Subcutaneous adipose tissue (tissue), 4 donors: ENCODE results near the gene CHCHD4. TPM values are rescaled to one million over a fixed set of nuclear protein-coding genes. Genes with fewer than 3 reads are reported as not detected.

ENCODE experiments used
- CTCF ChIP-seq: fragments of 450-650 bp; IDR thresholded peaks from one replicate; pipeline ENCODE4 v1.5.1; 2016; ENCODE audit warnings: low read depth, mild to moderate bottlenecking, control low read depth, antibody characterized with exemption, moderate library complexity
- total RNA-seq, 4 donors: library from RNA; depleted of rRNA; stranded (reverse); fragments of >200 nt; gene quantifications; one replicate each; pipeline ENCODE4 v1.1.0, GENCODE V29; 2016

CHCHD4 gene
- total RNA-seq, 4 donors from 2014 or later, result 11.7 to 18.6 (median 14.5) TPM

- TF ChIP-seq CTCF, result no peak
These were observed 19.9 kb upstream of the CHCHD4 start for GRCh38 chr3:14144423-14145075.

DNA sequence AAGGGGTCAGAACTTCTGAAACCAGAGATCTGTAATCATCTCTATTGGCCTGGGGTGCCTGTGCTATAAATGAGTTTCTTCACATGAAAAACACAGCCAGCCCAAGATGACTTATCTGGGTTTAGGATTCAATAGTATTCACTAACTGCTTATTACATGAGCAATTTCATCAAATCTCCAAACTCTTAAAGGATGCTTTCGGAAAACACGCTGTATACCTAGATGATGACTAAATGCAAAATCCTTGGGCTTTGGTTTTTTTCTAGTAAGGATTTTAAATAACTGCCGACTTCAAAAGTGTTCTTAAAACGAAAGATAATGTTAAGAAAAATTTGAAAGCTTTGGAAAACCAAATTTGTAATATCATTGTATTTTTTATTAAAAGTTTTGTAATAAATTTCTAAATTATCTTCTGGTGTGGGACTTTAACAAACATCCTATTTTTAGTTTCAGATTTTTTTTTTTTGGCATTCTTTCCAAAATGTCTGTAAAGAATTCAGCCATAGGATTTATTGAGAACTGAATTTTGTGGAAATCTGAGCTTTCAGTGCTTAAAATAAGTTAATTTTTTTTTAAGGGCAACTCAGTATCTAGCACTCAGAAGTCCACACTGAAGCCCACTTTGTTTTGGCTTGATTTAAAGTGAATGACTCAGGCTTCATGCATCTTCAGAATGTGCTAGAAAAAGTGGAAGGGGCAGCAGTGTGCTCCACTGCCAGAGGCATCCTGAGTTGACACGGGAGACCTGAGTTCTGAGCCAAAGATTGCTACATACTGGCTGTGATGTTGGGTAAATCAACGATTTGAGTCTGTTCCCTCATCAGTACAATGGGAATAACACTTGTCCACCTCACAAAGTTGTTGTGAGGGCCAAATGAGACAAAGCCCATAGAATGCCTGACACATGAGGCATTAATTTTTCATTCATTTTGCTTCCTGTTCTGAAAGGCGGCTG is 18.9 kb upstream of the CHCHD4 start:
- TF ChIP-seq CTCF, result no peak

DNA sequence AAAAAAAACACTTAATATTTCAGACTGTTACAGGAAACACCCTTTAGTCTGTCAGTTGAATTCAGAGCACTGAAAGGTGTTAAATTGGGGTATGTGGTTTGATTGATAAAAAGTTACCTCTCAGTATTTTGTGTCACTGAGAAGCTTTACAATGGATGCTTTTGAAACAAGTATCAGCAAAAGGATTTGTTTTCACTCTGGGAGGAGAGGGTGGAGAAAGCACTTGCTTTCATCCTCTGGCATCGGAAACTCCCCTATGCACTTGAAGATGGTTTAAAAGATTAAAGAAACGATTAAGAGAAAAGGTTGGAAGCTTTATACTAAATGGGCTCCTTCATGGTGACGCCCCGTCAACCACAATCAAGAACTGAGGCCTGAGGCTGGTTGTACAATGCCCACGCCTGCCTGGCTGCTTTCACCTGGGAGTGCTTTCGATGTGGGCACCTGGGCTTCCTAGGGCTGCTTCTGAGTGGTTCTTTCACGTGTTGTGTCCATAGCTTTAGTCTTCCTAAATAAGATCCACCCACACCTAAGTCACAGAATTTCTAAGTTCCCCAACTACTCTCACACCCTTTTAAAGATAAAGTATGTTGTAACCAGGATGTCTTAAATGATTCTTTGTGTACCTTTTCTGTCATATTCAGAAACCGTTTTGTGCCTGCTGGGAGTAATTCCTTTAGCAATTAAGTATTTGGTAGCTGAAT is 18.0 kb upstream of the CHCHD4 start:
- TF ChIP-seq CTCF, result no peak

DNA sequence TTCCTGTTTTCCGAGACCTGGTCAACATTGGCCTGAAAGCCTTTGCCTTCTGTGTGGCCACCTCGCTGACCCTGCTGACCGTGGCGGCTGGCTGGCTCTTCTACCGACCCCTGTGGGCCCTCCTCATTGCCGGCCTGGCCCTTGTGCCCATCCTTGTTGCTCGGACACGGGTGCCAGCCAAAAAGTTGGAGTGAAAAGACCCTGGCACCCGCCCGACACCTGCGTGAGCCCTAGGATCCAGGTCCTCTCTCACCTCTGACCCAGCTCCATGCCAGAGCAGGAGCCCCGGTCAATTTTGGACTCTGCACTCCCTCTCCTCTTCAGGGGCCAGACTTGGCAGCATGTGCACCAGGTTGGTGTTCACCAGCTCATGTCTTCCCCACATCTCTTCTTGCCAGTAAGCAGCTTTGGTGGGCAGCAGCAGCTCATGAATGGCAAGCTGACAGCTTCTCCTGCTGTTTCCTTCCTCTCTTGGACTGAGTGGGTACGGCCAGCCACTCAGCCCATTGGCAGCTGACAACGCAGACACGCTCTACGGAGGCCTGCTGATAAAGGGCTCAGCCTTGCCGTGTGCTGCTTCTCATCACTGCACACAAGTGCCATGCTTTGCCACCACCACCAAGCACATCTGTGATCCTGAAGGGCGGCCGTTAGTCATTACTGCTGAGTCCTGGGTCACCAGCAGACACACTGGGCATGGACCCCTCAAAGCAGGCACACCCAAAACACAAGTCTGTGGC is 17.1 kb upstream of the CHCHD4 start:
- no peak for TF ChIP-seq CTCF

GRCh38 chr3:14141144-14141543 is 16.5 kb upstream of the CHCHD4 start:
- no peak for TF ChIP-seq CTCF

- TF ChIP-seq CTCF, result no peak
These were observed 16.0 kb upstream of the CHCHD4 start for GRCh38 chr3:14140668-14141067.
